Transverse colon (tissue), 4 donors: ENCODE data around the gene STAP2. TPM values are rescaled to one million over a fixed set of nuclear protein-coding genes. Genes with fewer than 3 reads are reported as not detected.

Source experiments
- DNase-seq: peaks from one replicate; pipeline ENCODE4 v3.0.0-alpha.2; 2019
- H3K27ac ChIP-seq, 4 donors: fragments of 200-600 bp; sonication (generic); 2 replicates each; pipeline ENCODE4 v1.5.1; 2016 to 2018; ENCODE audit warnings: inconsistent platforms in 4 of 4
- H3K27me3 ChIP-seq: fragments of 200-600 bp; sonication (generic); 2 replicates; pipeline ENCODE4 v1.5.1; 2017; ENCODE audit warnings: inconsistent platforms
- H3K36me3 ChIP-seq, 4 donors: fragments of 200-600 bp; sonication (generic); 2 replicates each; pipeline ENCODE4 v1.5.1; 2017 to 2019; ENCODE audit warnings: inconsistent platforms in 4 of 4
- H3K4me1 ChIP-seq, 4 donors: fragments of 200-600 bp; sonication (generic); 2 replicates each; pipeline ENCODE4 v1.5.1; 2017 to 2020; ENCODE audit warnings: inconsistent platforms in 4 of 4
- H3K4me3 ChIP-seq, 4 donors: fragments of 200-600 bp; sonication (generic); 1 replicate in 1 of 4; 2 replicates in 3 of 4; pipeline versions ENCODE4 v1.5.1 to v1.6.1; 2017 to 2019; ENCODE audit warnings: inconsistent platforms in 4 of 4
- H3K9me3 ChIP-seq, 2 donors: fragments of 200-600 bp; sonication (generic); 2 replicates each; pipeline ENCODE4 v1.5.1; 2017 to 2019; ENCODE audit warnings: inconsistent platforms in 2 of 2
- CTCF ChIP-seq, 5 experiments: fragments of 200-600 bp in 3 of 5; fragments of 450-650 bp in 2 of 5; sonication (generic) in 3 of 5; IDR thresholded peaks; 1 replicate in 2 of 5; 2 replicates in 3 of 5; pipeline ENCODE4 v1.5.1; 2016 to 2017; ENCODE audit warnings: antibody characterized with exemption in 5 of 5, inconsistent platforms in 3 of 5, mild to moderate bottlenecking in 2 of 5, moderate library complexity in 1 of 5
- EP300 ChIP-seq: sonication (generic); formaldehyde crosslinking; IDR thresholded peaks from one replicate; pipeline ENCODE4 v1.6.1; 2017; ENCODE audit warnings: antibody characterized with exemption, low read depth
- POLR2A ChIP-seq: fragments of 450-650 bp; IDR thresholded peaks from one replicate; pipeline ENCODE4 v1.6.1; 2016; ENCODE audit warnings: antibody characterized with exemption, mild to moderate bottlenecking, moderate library complexity
- POLR2AphosphoS5 ChIP-seq, 3 donors: sonication (generic); formaldehyde crosslinking; IDR thresholded peaks; one replicate each; pipeline ENCODE4 v1.6.1; 2016; ENCODE audit warnings: antibody characterized with exemption in 3 of 3
- WGBS, 2 donors: methylation state at CpG; one replicate each; pipeline ENCODE4 v1.1.5; 2018; ENCODE audit warnings: low coverage in 1 of 2; 5-methylcytosine and 5-hydroxymethylcytosine counted together
- in situ Hi-C, 4 donors: fragments of 200-750 bp; cut with MboI; loops; one replicate each; pipeline versions ENCODE4 v1.15.0 to v1.15.1; 2017; ENCODE audit warnings: low sequenced_read_pairs in 3 of 4, low pct_ligation_motif_present in 1 of 4, low pct_unique_long_range_greater_than_20kb in 1 of 4
- intact Hi-C: fragments of 100-400 bp; cut with DNase I; formaldehyde crosslinking; loops from one replicate; pipeline ENCODE4 v1.15.1; 2023; ENCODE audit warnings: low total_unique reads
- total RNA-seq, 4 donors: library from RNA; depleted of rRNA; stranded (reverse); fragments of >200 nt; gene quantifications; one replicate each; pipeline ENCODE4 v1.1.0, GENCODE V29; 2016

The STAP2 gene, protein sequence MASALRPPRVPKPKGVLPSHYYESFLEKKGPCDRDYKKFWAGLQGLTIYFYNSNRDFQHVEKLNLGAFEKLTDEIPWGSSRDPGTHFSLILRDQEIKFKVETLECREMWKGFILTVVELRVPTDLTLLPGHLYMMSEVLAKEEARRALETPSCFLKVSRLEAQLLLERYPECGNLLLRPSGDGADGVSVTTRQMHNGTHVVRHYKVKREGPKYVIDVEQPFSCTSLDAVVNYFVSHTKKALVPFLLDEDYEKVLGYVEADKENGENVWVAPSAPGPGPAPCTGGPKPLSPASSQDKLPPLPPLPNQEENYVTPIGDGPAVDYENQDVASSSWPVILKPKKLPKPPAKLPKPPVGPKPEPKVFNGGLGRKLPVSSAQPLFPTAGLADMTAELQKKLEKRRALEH
- total RNA-seq = 100 to 1,000 TPM; 146 to 680 (median 245) TPM

DNA sequence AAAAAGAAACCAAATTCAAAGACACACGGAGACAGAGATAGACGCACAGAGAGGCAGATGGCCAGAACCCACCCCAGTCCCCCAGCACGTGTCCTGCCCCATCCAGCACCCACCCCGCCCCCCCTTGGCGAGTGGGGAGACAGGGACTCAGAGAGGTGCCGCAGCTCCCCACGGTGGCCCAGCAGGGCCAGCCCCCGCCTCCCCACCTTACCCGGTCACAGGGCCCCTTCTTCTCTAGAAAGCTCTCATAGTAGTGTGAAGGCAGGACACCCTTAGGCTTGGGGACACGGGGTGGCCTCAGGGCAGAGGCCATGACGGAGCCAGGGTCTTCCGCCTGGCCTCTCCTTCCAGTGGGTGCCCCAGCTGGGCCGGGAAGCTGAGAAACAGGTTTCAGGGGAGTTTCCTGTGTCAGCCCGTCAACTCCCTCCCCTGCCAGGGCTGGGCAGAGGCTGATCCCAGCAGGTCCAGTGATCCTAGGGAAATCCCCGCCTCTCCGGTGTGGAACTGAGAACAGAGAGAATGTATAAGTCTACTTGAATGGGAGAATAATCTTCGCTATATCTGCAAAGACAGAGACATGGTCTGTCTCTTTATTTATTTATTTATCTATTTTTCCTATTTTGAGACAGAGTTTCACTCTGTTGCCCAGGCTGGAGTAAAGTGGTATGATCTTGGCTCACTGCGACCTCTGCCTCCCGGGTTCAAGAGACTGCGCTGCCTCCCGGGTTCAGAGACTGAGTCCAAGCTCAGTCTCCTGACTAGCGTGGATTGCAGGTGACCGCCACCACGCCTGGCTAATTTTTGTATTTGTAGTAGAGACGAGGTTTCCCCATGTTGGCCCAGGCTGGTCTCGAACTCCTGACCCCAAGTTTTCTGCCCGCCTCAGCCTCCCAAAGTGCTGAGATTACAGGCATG, at the start of gene STAP2:
Gene STAP2 (minus strand): TSS at position 387 of the 915 bp plus-strand sequence. CDS start 74 bp downstream, at position 313.
- DNase-seq = peak; percentile 88
- in situ Hi-C loops = no loop called here
- TF ChIP-seq EP300 (no peak), POLR2AphosphoS5 (IDR thresholded peaks at IDR 0.05) (peak in 2 of 3 donors; percentile 69 to 76), POLR2A (peak; percentile 78), CTCF (IDR thresholded peaks at IDR 0.05) (no peak)

GRCh38 chr19:4386041-4386782, 47.6 kb upstream of the STAP2 start:
- H3K9me3 ChIP-seq = no peaks in the 10 kb centered on the region
- in situ Hi-C loops = no loop called here
- 92% methylated on average over 13 of the region's 13 CpGs; no CpG with 5 or more reads in 1 of the 2 donors for WGBS, 2 donors
- no peak overlapping the region for H3K27ac ChIP-seq
- intact Hi-C loops = no loop called here
- TF ChIP-seq EP300 = no peak
- no peak for TF ChIP-seq POLR2AphosphoS5 (IDR thresholded peaks at IDR 0.05)
- TF ChIP-seq POLR2A = no peak
- TF ChIP-seq CTCF (IDR thresholded peaks at IDR 0.05) = peak in 1 of 5 experiments; percentile 14
- H3K36me3 ChIP-seq = peaks cover 0 to 6% (median 0%) of the 10 kb centered on the region in 4 donors
- DNase-seq = no peak
- no peak overlapping the region for H3K4me3 ChIP-seq
- H3K4me1 ChIP-seq = peaks cover 13 to 36% (median 26%) of the 10 kb centered on the region in 4 donors
- no peaks in the 10 kb centered on the region for H3K27me3 ChIP-seq

More for the DNA sequence above, at the start of gene STAP2:
- Histone ChIP-seq H3K27ac (peak within 1 kb of the TSS; percentile 86 to 97 (median 89)), H3K9me3 (no peaks in the 10 kb centered on the region), H3K4me1 (peaks cover 10 to 45% (median 22%) of the 10 kb centered on the region in 4 donors), H3K27me3 (no peaks in the 10 kb centered on the region), H3K4me3 (peak within 1 kb of the TSS; percentile 46 to 75 (median 54)), H3K36me3 (no peaks in the 10 kb centered on the region)
- 28 to 39% methylated on average over 14 to 25 of the region's 27 CpGs for WGBS, 2 donors
- intact Hi-C loops = no loop called here

DNA sequence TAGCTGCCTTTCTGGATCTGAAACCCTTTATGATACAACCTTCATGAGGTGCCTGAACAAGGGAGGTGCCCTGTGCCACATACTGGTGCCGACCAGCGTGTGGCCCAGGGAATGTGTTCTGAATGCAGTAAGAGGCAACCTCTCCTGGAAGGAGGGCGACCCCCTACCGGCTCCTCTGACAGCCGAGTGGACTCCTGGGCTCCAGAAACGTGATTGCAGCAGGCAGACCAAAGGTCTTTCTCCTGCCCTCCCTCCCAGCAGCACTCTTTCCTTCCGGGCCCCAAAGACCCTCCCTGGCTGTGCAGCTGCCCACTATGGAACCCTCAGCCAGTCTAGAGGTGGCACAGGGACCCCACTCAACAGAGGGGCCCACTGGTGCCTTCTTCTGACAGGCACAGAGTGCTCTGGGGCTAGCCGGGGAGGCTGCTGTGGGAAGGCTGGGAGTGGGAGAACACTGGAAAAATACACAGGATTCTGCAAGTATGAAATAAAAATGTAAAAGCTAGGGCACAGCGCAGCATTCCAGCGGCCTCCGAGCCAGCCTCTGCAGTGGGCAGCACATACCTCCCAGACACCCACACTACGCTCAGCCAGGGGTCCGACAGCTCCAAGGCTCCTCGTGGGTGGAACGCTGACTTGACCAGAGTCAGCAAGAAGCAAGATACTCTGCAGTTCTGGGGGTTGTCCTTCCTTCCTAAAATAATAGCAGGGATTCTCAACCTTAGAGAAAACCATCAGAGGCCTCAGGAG, 46.8 kb upstream of the STAP2 start:
- in situ Hi-C loops = no loop called here
- DNase-seq = no peak
- Histone ChIP-seq H3K9me3 (no peaks in the 10 kb centered on the region), H3K27me3 (no peaks in the 10 kb centered on the region), H3K4me1 (peaks cover 11 to 33% (median 21%) of the 10 kb centered on the region in 4 donors), H3K36me3 (peaks cover 0 to 6% (median 0%) of the 10 kb centered on the region in 4 donors), H3K4me3 (no peak overlapping the region), H3K27ac (no peak overlapping the region)
- TF ChIP-seq CTCF (IDR thresholded peaks at IDR 0.05) (no peak), EP300 (no peak), POLR2A (no peak), POLR2AphosphoS5 (IDR thresholded peaks at IDR 0.05) (no peak)
- intact Hi-C loops = no loop called here
- WGBS, 2 donors = 78 to 100% methylated on average over 3 to 15 of the region's 15 CpGs
